LHCN-M2 (cell line): ENCODE results near the gene ADGRV1. TPM values are rescaled to one million over a fixed set of nuclear protein-coding genes. Genes with fewer than 3 reads are reported as not detected.
"Not testable (repeated sequence)": the region's sequence is repeated elsewhere in the genome, so short reads cannot be mapped to it uniquely, and the experiment has no call there.

Source experiments
- DNase-seq: peaks from one replicate; pipeline ENCODE4 v3.0.0-alpha.2; 2012; ENCODE audit warnings: low read depth
- total RNA-seq: library from RNA; depleted of rRNA; stranded (reverse); fragments of >200 nt; gene quantifications from 2 replicates; pipeline ENCODE4 v1.2.3, GENCODE V29; 2014

The ADGRV1 gene
- total RNA-seq, 1 experiment from 2014 or later: 0.17 TPM

DNA sequence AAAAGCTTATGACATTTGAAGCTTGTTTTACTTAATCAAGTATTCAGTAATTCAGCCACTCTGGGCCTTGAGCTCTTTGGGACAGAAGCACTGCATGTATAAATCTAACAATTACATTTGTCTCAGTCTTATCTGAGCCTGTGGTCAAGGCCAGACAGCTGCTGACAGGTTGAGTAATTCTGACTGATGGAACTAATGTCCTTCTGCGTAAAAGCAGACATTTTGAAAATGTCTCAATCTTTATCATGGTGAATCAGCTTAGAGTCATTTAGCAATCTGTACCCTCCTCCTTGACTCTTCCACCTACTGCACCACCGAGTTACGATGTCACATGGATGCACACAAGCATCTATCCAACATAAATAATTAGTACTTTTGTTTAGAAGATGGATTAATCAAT, 424.6 kb downstream of the ADGRV1 start:
- DNase-seq: peak; percentile 96

DNA sequence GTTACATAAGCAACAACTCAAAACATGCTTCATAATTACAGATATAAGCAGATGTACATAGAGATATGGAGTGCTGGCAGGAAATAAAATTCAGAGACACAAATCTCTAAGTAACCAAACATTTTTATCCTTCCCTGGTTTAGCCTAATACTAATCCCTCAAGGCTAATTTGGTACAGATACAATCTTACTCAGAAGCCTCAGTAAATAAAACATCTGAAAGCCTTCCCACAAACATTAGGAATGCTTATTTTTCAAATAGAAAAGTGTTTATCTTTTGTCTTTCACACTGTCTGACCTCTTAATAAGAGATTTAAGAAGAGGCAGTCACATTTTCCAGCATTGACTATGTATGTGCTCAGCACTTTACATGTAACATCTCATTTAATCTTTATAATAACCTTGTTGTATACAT, 425.1 kb downstream of the ADGRV1 start:
- peak; percentile 44 for DNase-seq

DNA sequence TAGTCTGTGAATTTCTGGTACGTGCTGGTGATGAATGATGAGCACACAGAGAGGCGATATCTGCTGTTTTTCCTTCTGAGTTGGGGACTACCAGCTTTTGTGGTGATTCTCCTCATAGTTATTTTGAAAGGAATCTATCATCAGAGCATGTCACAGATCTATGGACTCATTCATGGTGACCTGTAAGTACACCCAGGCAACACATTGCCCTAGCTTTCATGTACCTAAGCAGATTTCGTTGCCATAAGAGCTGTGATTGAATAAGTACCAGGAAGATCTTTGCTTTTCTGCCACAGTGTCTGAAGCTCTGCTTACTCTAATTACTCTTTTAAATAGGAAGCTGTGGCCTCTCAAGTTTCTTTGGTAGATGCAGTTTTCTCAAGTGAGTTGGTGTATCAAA, 426.7 kb downstream of the ADGRV1 start:
- DNase-seq: no peak

DNA sequence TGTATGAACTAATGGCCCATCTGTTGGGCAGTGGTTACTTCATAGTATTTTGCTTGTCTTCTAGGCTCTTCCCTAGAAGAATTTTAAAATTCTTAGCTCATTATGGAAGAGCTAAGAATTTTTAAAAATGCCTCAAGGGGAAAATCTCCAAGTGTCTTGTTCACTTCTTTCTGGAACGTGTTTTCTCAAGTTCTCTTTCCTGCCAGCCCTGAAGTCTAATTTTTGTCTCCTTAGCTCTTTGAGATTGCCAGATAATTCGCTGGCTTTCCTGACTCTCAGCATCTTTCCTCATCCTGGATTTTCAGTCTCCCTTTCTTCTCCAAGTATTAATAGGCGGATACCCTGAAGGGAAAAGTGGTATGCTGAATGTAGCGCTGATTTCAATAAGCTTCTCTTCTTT, 429.1 kb downstream of the ADGRV1 start:
- no peak for DNase-seq

DNA sequence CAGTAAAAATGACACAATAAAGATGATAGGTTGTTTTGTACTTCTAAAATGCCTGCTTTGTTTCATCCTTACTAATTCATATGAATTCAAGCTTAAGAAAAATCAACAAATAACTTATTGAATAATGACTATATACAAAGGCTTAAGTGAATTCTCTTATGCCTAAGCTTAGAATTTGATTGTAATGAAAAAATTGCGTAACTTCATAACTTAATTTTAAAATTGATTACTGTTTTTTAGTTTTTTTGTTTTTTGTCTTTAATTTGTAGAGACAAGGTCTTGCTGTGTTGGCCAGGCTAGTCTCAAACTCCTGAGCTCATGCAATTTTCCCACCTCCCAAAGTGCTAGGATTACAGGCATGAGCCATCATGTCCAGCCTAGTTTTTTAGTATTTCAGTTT, 432.6 kb downstream of the ADGRV1 start:
- no peak for DNase-seq

DNA sequence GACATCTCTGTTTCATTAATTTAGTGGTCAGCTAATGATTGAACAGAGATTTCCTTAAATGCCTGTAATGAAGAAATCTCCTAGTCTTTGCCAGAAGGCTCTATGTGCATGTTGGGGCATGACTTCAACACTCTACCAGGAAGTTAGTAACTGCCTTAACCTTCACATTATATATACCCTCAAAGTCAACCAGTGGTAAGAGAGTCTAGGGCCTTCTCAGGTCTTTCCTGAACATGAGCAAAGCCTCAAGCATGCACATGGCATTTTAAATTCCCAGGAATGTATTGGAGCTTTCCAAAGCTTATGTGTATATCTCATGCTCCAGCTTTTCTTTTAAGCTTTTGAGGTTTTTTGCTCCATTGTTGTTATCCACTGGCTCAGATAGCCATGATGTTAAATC, 436.2 kb downstream of the ADGRV1 start:
- no peak for DNase-seq

DNA sequence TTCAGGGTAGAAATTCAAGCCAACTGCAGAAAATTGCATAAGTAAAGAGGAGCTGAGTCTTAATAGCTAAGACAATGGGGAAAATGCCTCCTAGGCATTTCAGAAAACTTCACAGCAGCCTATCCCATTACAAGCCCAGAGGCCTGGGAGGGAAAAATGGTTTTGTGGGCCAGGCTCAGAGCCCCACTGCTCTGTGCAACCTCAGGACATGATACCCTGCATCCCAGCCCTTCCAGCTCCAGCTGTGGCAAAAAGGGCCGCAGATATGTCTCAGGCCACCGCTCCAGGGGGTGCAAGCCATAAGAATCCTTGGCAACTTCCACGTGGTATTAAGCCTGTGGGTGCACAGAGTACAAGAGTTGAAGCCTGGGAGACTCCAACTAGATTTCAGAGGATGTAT, 437.5 kb downstream of the ADGRV1 start:
- DNase-seq: no peak

DNA sequence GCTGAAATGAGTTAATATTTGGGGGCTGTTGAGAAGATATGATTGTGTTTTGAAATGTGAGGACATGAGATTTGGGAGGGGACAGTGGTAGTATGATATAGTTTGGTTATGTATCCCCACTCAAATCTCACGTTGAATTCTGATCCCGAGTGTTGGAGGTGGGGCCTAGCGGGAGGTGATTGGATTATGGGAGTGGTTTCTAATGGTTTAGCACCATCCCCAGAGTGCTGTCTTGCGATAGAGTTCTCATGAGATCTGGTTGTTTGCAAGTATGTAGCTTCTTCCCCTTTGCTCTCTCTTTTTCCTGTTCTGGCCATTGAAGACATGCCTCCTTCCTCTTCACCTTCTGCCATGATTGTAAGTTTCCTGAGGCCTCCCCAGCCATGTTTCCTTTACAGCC, 438.5 kb downstream of the ADGRV1 start:
- DNase-seq: no peak

DNA sequence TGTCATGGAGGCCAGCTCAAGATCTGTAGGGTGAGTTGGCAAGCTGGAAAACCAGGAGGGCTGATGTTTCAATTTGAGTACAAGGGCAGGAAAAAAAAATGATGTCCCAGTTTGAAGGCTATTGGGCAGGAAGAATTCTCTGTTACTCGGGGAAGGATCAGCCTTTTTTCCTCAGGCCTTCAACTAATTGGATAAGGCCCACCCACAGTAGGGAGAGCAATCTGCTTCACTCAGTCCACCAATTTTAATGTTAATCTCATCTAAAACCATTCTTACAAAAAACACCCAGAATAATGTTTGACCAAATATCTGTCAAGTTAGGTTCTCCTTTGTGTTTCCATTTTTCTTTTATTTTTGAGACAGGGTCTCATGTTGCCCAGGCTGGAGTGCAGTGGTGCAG, 442.1 kb downstream of the ADGRV1 start:
- no peak for DNase-seq

DNA sequence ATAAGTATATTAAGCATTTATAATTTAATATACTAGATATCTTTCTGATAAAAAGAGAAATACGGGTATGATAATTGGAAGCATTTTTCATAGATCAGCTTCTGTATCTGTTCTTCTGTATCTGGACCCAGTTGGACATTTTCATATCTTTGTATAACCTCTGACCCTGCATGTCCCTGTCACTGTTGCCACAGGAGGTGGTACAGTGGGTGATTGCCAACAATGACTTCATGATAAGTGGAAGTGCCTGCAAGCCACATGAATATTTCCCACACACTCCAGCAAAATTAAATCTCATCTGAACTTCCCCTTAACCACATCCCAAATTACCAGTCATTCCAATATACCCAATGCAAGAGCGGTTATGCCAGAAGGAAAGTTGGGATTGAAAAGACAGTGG, 448.1 kb downstream of the ADGRV1 start:
- DNase-seq: no peak

DNA sequence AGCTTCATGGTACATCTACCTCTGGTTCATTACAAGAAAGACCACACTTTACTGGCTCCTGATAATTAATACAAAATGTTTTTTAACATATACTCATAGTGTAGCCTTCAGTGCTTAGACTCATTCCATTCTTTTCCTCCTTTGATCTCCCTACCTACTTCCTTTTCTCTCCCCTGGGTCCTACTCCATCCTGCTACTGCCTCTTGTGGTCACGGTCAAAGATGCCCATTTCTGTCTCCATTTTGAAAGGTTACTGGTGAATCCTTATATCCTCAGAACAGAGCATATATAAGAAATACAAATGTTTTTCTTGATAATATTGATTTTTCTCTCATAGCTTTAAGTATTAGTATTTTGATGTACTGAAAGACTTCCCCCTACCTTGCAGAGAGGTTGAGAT, 448.7 kb downstream of the ADGRV1 start:
- no peak for DNase-seq

DNA sequence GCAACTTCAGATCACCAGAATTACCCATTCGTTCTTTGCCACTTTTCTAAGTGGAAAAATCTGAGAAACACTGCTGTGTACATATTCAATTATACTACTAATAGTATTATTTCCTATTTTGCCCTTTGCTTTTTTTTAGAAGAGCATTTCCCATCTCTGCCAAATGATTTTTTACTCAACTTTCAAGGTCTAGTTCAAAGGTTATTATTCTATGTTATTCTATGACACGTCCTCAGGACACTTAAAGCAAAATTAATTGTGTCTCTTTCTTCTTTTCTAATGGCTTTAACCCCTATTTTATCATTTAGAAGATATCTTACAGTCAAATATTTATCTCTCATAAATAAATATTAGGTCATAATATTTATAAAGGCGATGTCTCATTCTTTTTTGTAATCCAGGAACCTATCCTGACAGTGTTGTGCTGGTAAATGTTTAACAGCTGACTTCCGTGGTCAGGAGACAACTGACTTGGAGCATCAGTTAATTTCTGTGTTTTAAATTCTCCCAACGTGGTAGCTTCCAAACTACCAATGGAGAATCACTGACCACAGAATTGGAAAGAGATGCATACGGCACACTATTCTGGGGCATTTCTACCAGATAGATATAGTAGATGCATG, 449.3 kb downstream of the ADGRV1 start:
- peak; percentile 43 for DNase-seq

DNA sequence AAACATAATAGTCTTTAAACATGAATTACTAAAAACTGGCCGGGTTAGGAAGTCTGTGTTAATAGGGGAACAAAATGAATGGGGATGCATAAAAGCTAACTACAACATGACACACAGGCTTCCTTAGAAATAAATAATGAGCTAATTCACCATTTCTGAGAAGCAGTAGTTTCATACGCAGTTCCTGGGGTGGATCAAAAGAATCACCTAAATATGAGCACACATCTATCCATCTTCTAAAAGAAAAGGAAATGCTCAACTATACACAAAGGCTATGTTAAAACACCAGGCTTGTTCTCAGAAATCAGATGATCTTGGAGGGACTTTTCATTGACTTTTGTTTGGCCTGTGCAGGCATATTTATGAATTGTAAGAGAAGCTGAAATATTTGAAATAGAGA, 451.5 kb downstream of the ADGRV1 start:
- no peak for DNase-seq

DNA sequence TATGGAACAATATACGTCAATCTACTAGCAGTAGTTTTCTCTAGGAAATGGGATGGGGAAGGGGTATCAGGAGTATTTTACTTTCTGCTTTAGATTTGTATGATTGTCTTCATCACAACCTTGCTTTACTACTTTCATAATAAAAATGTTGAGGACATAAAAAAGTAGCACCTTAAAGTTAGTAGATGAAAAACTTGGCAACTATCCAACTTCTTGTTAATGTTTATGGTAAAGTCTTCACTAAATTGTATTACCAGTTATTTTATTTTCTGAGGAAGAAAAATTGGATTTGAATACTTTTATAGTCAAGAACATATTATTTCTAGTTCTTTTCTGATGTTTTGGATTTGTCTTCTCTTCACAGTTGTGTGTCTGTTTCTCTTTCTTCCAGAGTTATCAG, 452.4 kb downstream of the ADGRV1 start:
- DNase-seq: no peak

DNA sequence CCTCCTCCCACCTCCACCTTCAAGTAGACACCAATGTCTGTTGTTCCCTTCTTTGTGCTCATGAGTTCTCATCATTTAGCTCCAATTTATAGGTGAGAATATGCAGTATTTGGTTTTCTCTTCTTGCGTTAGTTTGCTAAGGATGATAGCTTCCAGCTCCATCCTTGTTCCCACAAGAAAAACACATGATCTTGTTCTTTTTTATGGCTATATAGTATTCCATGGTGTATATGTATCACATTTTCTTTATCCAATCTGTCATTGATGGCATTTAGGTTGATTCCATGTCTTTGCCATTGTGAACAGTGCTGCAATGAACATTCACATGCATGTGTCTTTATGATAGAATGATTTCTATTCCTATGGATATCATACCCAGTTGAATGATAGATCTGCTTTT, 454.3 kb downstream of the ADGRV1 start:
- not testable (repeated sequence) for DNase-seq

DNA sequence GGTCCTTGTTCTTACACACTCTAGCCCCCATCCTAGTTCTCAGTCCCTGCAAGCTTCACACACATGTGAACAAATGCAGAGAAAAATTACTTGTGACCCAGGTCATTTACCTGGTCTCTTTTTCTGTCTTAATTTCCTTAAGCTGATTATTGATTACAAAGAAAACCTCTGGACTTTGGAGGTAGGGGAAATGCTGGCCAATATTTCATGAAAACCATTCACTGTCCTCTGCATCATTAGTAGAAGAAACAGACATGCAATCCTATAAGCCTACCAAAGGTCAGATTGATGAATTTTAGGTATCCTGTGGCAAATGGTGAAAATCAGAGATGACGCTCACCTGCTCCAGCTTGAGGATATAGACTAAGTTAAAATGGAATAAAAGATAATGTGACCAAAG, 457.7 kb downstream of the ADGRV1 start:
- no peak for DNase-seq

DNA sequence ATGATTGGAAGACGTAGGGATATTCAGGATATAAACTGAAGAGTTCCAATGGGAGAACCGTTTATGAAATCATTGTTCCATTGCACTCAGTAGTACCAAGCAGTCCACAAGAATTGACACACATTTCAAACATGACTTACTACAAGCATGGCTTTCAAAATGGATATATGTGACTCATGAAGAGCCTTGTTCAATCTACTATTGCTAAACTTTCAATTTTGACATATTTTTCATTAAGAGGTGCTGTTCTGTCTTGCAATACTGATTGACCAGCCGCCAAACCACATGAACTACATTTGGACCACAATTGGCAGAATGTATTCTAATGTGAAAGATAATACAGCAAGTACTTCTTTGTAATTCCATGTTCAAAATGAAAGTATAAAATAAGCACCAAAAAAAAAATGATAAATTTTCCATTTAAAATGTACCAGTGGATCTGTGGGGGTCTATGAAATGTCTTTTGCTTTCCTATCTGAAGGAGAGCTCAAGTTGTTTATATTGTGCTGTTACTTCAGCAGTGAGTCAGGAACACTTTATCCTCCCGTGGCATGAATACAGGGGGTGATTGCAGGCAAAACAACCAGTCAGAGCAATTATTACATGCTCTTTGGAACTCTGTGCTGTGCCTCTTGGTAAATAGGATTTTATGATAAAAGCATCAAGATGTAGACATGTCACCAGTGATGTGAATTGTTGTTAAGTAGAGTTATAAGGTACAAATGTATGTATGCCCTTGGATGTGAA, 458.5 kb downstream of the ADGRV1 start:
- peak; percentile 78 for DNase-seq

DNA sequence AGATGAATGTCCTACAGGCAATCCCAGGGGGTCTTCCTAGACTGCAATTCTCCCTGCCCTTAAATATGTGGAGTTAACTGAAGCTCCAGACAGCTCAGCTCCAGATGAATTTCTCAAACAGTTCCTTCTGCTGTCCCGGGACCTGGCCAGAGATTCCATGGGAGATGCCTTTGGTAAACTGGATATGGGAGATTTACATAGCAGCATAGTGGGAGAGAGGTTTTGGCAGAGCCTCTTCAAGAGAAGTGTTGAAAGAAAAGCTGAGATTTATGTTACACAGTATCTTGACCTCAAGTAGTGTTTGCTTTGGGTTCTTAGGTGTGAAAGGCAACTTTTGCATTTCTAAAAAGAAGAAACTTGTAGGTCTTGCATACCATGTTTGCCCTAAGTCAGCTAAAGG, 459.6 kb downstream of the ADGRV1 start:
- DNase-seq: no peak

DNA sequence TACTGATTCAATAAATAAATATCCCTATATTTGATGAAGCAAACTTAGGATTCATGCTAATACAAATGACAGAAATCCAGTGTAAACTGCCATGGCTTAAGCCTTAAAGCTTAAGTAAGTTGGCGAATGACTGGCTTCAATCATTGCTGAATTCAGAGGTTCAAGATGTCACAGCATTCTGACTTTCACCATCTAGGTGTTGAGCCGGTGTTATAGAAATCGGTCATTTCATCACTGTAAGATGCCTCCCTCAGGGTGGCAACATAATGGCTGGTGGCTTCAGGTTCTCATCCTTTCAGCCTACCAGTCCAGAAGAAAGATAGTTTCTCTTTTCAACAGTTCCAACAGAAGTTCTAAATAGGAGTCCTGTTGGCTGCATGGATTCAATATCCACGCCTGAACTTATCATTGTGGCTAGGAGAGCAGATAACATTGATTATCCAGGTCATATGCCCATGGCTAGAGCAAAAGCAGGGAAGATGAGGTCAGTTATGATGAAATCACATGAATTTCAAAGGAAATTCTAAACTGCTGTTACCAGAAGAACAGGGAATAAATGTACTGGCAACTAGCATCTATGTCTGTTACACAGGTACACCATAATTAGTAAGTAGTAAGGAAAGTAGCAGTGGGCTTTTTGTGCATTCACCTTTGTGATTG, 460.2 kb downstream of the ADGRV1 start:
- DNase-seq: no peak

DNA sequence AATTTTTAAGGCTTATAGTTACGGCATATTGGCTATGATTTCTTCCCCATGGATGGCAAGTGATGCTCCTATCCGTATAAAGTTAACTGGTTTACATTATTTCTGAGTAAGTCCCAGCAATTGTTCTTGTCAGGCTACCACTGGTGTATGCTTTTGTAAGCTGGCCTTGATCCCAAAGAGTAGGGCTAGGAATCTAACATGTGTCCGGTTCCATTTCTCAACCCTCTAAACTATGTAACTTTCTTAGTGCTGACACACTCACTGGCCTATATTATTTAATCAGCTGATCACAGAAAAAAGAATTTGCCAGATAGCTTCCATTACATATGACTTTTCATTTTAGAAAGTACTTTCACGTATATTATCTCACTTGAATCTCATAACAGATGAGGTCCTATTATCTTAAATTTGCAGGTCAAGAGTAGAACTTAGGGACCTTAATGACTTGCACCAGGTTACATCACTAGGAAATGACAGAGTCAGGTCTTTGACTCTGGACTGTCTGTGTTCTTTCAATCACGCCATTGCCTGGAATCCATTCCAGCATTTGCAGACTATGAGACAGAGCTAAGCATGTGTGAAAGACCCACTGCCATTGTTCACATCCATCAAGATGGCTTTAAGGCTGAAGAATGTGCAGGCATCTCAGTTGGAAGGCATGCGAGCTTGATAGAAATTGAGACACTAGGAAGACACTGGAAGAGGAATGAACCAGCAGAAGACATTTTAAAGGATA, 461.6 kb downstream of the ADGRV1 start:
- no peak for DNase-seq

DNA sequence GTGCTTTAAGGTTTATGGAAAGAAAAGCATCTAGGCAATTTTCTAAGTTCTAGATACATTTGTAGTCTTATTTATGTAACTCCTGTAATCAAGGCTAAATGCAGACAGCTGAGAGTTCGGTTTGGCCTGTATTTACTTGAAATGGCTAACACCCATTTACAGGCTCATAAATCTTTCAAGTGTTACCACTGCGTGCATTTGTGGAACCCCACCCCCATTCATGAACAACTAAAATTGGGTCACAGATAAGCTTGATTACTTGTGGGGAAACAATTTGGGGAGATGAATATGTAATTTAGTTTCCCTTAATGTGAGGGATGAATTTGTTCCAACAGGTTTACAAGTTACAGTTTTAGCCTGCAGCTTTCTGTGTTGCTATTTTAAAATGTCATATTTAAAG, 463.9 kb downstream of the ADGRV1 start:
- DNase-seq: no peak

DNA sequence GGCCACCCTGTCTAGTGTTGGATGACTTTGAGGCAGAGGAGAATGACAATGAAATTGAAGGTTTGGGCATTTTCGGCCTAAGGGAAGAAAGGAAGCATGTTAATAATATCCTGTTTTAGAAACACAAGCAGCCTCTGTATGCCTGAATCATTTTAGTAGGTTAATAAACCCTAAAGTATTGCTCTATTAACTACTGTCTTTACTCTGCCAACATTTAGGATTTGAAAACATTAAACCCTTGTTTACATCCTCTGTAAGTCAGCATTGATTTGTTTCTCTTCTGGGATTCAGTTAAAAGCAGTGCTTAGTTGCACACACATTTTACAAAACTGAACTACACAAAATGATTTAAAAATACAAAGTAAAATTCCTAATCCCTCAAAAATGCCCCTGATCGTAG, 465.6 kb downstream of the ADGRV1 start:
- DNase-seq: no peak
